WERI-Rb-1 (cell line): ENCODE results near the gene TYSND1.

Experiments
- DNase-seq: peaks from one replicate; pipeline ENCODE4 v3.0.0-alpha.2; 2020
- H3K27ac ChIP-seq: fragments of 250-450 bp; sonication (Bioruptor Pico); 2 replicates; pipeline ENCODE4 v1.5.1; 2020; ENCODE audit warnings: mild to moderate bottlenecking, moderate library complexity
- H3K27me3 ChIP-seq: fragments of 250-450 bp; sonication (Bioruptor Pico); 2 replicates; pipeline ENCODE4 v1.5.1; 2021; ENCODE audit warnings: mild to moderate bottlenecking, low read depth, moderate library complexity; ENCODE audit not compliant: insufficient read depth, severe bottlenecking
- H3K36me3 ChIP-seq: fragments of 250-450 bp; sonication (Bioruptor Pico); 2 replicates; pipeline ENCODE4 v1.5.1; 2020; ENCODE audit warnings: mild to moderate bottlenecking, moderate library complexity
- H3K4me3 ChIP-seq: 2 replicates; pipeline ENCODE4 v1.5.1; 2011; ENCODE audit warnings: low read depth, mild to moderate bottlenecking, control low read depth, low read length
- H3K9me3 ChIP-seq: fragments of 250-450 bp; sonication (Bioruptor Pico); 2 replicates; pipeline ENCODE4 v1.5.1; 2021; ENCODE audit warnings: mild to moderate bottlenecking, moderate library complexity; ENCODE audit not compliant: severe bottlenecking
- TF ChIP-seq, protein P1 (sequence below): IDR thresholded peaks from 2 replicates; pipeline ENCODE4 v1.5.1; 2011; ENCODE audit warnings: low read depth, mild to moderate bottlenecking, control low read depth, inconsistent platforms, low read length

The TYSND1 gene

GRCh38 chr10:70169011-70169410 is 22.5 kb upstream of the TYSND1 start:
- H3K27me3 ChIP-seq = no peaks in the 10 kb centered on the region
- peaks cover 24% of the 10 kb centered on the region for H3K36me3 ChIP-seq
- TF ChIP-seq, protein P1, sequence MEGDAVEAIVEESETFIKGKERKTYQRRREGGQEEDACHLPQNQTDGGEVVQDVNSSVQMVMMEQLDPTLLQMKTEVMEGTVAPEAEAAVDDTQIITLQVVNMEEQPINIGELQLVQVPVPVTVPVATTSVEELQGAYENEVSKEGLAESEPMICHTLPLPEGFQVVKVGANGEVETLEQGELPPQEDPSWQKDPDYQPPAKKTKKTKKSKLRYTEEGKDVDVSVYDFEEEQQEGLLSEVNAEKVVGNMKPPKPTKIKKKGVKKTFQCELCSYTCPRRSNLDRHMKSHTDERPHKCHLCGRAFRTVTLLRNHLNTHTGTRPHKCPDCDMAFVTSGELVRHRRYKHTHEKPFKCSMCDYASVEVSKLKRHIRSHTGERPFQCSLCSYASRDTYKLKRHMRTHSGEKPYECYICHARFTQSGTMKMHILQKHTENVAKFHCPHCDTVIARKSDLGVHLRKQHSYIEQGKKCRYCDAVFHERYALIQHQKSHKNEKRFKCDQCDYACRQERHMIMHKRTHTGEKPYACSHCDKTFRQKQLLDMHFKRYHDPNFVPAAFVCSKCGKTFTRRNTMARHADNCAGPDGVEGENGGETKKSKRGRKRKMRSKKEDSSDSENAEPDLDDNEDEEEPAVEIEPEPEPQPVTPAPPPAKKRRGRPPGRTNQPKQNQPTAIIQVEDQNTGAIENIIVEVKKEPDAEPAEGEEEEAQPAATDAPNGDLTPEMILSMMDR = no peak
- peak overlapping the region; percentile 85 for H3K4me3 ChIP-seq
- H3K27ac ChIP-seq = no peak overlapping the region
- H3K9me3 ChIP-seq = peaks cover 3% of the 10 kb centered on the region
- no peak for DNase-seq

GRCh38 chr10:70167246-70167645 is 20.7 kb upstream of the TYSND1 start:
- Histone ChIP-seq H3K27ac (no peak overlapping the region), H3K9me3 (peaks cover 3% of the 10 kb centered on the region), H3K4me3 (no peak overlapping the region), H3K27me3 (no peaks in the 10 kb centered on the region), H3K36me3 (peaks cover 28% of the 10 kb centered on the region)
- TF ChIP-seq, protein P1 = no peak
- DNase-seq = no peak

DNA sequence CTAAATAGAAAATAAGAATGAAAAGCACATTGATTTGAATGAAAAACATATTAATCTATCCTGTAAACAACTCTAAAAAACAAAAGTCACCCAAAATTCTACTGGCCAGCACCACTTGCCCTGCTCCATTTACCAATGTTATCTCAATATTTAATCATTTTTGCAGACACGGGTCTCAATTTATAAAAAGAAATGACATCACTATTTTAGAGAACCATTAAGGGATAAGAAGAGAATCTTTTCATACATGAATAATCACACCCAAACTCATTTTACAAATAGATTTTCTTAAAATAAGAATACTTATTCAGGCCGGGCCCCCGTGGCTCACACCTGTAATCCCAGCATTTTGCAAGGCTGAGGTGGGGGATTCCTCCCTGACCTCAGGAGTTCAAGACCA is 19.9 kb upstream of the TYSND1 start:
- H3K36me3 ChIP-seq = peaks cover 35% of the 10 kb centered on the region
- H3K27ac ChIP-seq = no peak overlapping the region
- H3K27me3 ChIP-seq = no peaks in the 10 kb centered on the region
- peaks cover 3% of the 10 kb centered on the region for H3K9me3 ChIP-seq
- H3K4me3 ChIP-seq = no peak overlapping the region
- DNase-seq = no peak
- TF ChIP-seq, protein P1 = no peak

DNA sequence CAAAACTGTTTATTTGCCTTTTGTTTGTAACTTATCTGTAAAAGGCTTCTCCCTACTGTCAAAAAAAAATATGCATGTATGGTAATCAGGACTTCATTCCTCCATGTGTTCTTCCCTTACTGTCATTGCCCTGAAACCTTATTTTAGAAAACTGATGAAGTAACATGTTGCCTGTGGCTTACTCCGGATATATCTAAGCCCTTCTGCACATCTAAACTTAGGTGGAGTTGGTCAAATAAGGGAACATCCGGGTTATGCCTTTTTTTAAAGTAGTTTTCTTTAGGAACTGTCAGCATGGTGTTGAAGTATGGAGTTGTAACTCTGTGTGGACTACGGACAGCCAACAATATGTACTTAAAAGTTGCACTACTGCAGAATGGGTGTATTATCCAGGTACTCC is 17.7 kb upstream of the TYSND1 start:
- Histone ChIP-seq H3K27me3 (no peaks in the 10 kb centered on the region), H3K36me3 (peaks cover 56% of the 10 kb centered on the region), H3K9me3 (no peaks in the 10 kb centered on the region), H3K4me3 (no peak overlapping the region), H3K27ac (no peak overlapping the region)
- DNase-seq = no peak
- TF ChIP-seq, protein P1 = no peak

DNA sequence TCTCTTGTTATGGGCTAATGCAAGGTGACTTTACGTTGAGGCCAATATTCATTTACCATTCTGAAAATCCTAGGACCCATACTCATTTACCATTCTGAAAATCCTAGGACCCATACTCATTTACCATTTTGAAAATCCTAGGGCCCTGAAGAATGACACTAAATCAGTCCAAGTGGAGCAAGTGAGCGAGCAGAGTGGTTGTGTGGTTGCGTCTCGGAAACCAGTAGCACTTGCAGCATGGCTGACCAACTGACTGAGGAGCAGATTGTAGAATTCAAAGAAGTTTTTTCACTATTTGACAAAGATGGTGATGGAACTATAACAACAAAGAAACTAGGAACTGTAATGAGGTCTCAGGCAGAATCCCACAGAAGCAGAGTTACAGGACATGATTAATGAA is 16.9 kb upstream of the TYSND1 start:
- Histone ChIP-seq H3K27ac (no peak overlapping the region), H3K36me3 (peaks cover 56% of the 10 kb centered on the region), H3K9me3 (no peaks in the 10 kb centered on the region), H3K27me3 (no peaks in the 10 kb centered on the region), H3K4me3 (no peak overlapping the region)
- no peak for DNase-seq
- TF ChIP-seq, protein P1 = no peak

- no peak overlapping the region for H3K27ac ChIP-seq
- H3K4me3 ChIP-seq = no peak overlapping the region
- no peak for DNase-seq
- peaks cover 57% of the 10 kb centered on the region for H3K36me3 ChIP-seq
- no peaks in the 10 kb centered on the region for H3K27me3 ChIP-seq
- no peaks in the 10 kb centered on the region for H3K9me3 ChIP-seq
- TF ChIP-seq, protein P1 = no peak
Observed at GRCh38 chr10:70162892-70163201, 16.3 kb upstream of the TYSND1 start.
